Mesenchymal stem cell (in vitro differentiated cells and primary cell): ENCODE results near the gene GTF2H4.
"Not testable (repeated sequence)": the region's sequence is repeated elsewhere in the genome, so short reads cannot be mapped to it uniquely, and the experiment has no call there.

Experiments used
- DNase-seq: peaks from one replicate; pipeline ENCODE4 v3.0.0-alpha.2; 2013
- H2AFZ ChIP-seq: one replicate; pipeline ENCODE4 v1.6.1; 2013; ENCODE audit warnings: low read depth, mild to moderate bottlenecking, control low read depth, inconsistent platforms, low read length, moderate library complexity
- H2AK5ac ChIP-seq: 2 replicates; pipeline ENCODE4 v1.6.1; 2013; ENCODE audit warnings: low read length, moderate library complexity, mild to moderate bottlenecking, inconsistent platforms; ENCODE audit not compliant: severe bottlenecking
- H2BK120ac ChIP-seq: one replicate; pipeline ENCODE4 v1.6.1; 2013; ENCODE audit warnings: low read depth, mild to moderate bottlenecking, inconsistent platforms, low read length, moderate library complexity
- H2BK12ac ChIP-seq, 2 experiments: one replicate each; pipeline ENCODE4 v1.6.1; 2013; ENCODE audit warnings: inconsistent platforms in 2 of 2, low read length in 2 of 2, mild to moderate bottlenecking in 2 of 2, moderate library complexity in 2 of 2, control low read depth in 1 of 2
- H2BK15ac ChIP-seq: one replicate; pipeline ENCODE4 v1.6.1; 2013; ENCODE audit warnings: mild to moderate bottlenecking, low read depth, inconsistent platforms; ENCODE audit not compliant: poor library complexity, severe bottlenecking
- H2BK5ac ChIP-seq: 2 replicates; pipeline ENCODE4 v1.6.1; 2013; ENCODE audit warnings: low read depth, mild to moderate bottlenecking, low read length, control low read depth, inconsistent platforms; ENCODE audit not compliant: poor library complexity, severe bottlenecking
- H3K14ac ChIP-seq, 2 experiments: one replicate each; pipeline ENCODE4 v1.6.1; 2013; ENCODE audit warnings: inconsistent platforms in 2 of 2, low read length in 2 of 2, control low read depth in 1 of 2, mild to moderate bottlenecking in 1 of 2, moderate library complexity in 1 of 2
- H3K18ac ChIP-seq, 2 experiments: one replicate each; pipeline ENCODE4 v1.6.1; 2013; ENCODE audit warnings: inconsistent platforms in 2 of 2, low read length in 2 of 2, control low read depth in 1 of 2, low read depth in 1 of 2, mild to moderate bottlenecking in 1 of 2
- H3K23ac ChIP-seq, 2 experiments: one replicate each; pipeline ENCODE4 v1.6.1; 2013; ENCODE audit warnings: inconsistent platforms in 2 of 2, low read length in 2 of 2, mild to moderate bottlenecking in 2 of 2, moderate library complexity in 2 of 2, control low read depth in 1 of 2
- H3K27ac ChIP-seq: 2 replicates; pipeline ENCODE4 v1.5.1; 2013; ENCODE audit warnings: mild to moderate bottlenecking, moderate library complexity, low read length, control low read depth, inconsistent platforms; ENCODE audit not compliant: poor library complexity, severe bottlenecking
- H3K27me3 ChIP-seq, 2 experiments: 2 replicates each; pipeline versions ENCODE4 v1.6.1 to v1.7.0; 2013; ENCODE audit warnings: low read length in 2 of 2, mild to moderate bottlenecking in 2 of 2, moderate library complexity in 2 of 2, control low read depth in 1 of 2, inconsistent platforms in 1 of 2; ENCODE audit not compliant: control insufficient read depth in 1 of 2, insufficient read depth in 1 of 2
- H3K36me3 ChIP-seq, 2 experiments: 2 replicates each; pipeline versions ENCODE4 v1.6.1 to v1.7.0; 2013; ENCODE audit warnings: low read length in 2 of 2, control low read depth in 1 of 2, inconsistent platforms in 1 of 2, low read depth in 1 of 2, mild to moderate bottlenecking in 1 of 2; ENCODE audit not compliant: insufficient read depth in 2 of 2, control insufficient read depth in 1 of 2
- H3K4ac ChIP-seq, 2 experiments: one replicate each; pipeline ENCODE4 v1.6.1; 2013; ENCODE audit warnings: inconsistent platforms in 2 of 2, low read length in 2 of 2, mild to moderate bottlenecking in 2 of 2, moderate library complexity in 2 of 2, control low read depth in 1 of 2, low read depth in 1 of 2
- H3K4me1 ChIP-seq: 2 replicates; pipeline ENCODE4 v1.6.1; 2013; ENCODE audit warnings: low read depth, low read length, control low read depth; ENCODE audit not compliant: control insufficient read depth, insufficient read depth
- H3K4me2 ChIP-seq: 2 replicates; pipeline ENCODE4 v1.6.1; 2013; ENCODE audit warnings: low read length, mild to moderate bottlenecking, inconsistent platforms; ENCODE audit not compliant: poor library complexity, severe bottlenecking
- H3K4me3 ChIP-seq, 2 experiments: 2 replicates each; pipeline versions ENCODE4 v1.5.1 to v1.7.0; 2013; ENCODE audit warnings: low read length in 2 of 2, mild to moderate bottlenecking in 2 of 2, control low read depth in 1 of 2, low read depth in 1 of 2; ENCODE audit not compliant: insufficient read depth in 1 of 2
- H3K79me1 ChIP-seq: replicated peaks from 2 replicates; pipeline ENCODE4 v1.6.1; 2013; ENCODE audit warnings: mild to moderate bottlenecking, control low read depth, low read length, inconsistent platforms; ENCODE audit not compliant: poor library complexity, severe bottlenecking
- H3K9ac ChIP-seq: 2 replicates; pipeline ENCODE4 v1.7.0; 2013; ENCODE audit warnings: mild to moderate bottlenecking, low read length, moderate library complexity
- H3K9me3 ChIP-seq: 2 replicates; pipeline ENCODE4 v1.7.0; 2013; ENCODE audit warnings: mild to moderate bottlenecking, low read length; ENCODE audit not compliant: control insufficient read depth
- H4K8ac ChIP-seq: one replicate; pipeline ENCODE4 v1.6.1; 2013; ENCODE audit warnings: inconsistent platforms, mild to moderate bottlenecking, low read length, moderate library complexity
- H4K91ac ChIP-seq: one replicate; pipeline ENCODE4 v1.6.1; 2013; ENCODE audit warnings: mild to moderate bottlenecking, low read length, inconsistent platforms
- WGBS: methylation state at CpG from one replicate; pipeline ENCODE4 v1.1.7; 2013; ENCODE audit warnings: mixed read lengths; 5-methylcytosine and 5-hydroxymethylcytosine counted together

The GTF2H4 gene

GRCh38 chr6:30927080-30927479 is 19.1 kb downstream of the GTF2H4 start:
- H3K23ac ChIP-seq, H3K27ac ChIP-seq, H3K4ac ChIP-seq, H3K14ac ChIP-seq, H2BK12ac ChIP-seq, H2BK5ac ChIP-seq, H3K4me3 ChIP-seq, H2BK120ac ChIP-seq, H3K79me1 ChIP-seq, H4K91ac ChIP-seq, H2BK15ac ChIP-seq, H2AFZ ChIP-seq, H4K8ac ChIP-seq, H3K4me2 ChIP-seq, DNase-seq, H3K9ac ChIP-seq, H3K18ac ChIP-seq, H2AK5ac ChIP-seq: not testable (repeated sequence)
- peaks cover 0 to 18% of the 10 kb centered on the region in 2 experiments for H3K27me3 ChIP-seq
- peaks cover 47% of the 10 kb centered on the region for H3K4me1 ChIP-seq
- peaks cover 38 to 49% of the 10 kb centered on the region in 2 experiments for H3K36me3 ChIP-seq
- H3K9me3 ChIP-seq: peaks cover 13% of the 10 kb centered on the region
- WGBS: 95% methylated on average over 2 of the region's 3 CpGs

DNA sequence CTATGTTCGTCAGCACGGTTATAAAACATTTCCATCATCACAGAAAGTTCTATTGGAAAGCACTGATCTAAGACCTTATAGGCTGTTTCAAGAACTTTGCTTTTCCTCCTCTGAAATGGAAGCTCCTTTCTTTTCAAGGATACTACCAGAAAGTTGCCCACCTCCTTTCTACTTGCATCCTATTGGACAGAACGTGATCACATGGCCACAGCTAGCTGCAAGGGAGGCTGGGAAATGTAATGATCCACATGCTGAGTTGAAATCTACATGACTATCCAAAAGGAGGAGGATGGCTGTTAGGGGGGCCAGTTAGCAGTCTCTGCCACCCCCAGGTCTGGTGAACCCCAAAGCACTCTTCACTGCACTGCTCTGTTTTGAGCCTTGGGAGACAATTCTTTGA is 20.7 kb downstream of the GTF2H4 start:
- Histone ChIP-seq H2BK15ac (no peak overlapping the region), H3K18ac (no peak overlapping the region), H2BK12ac (no peak overlapping the region), H2BK5ac (no peak overlapping the region), H3K36me3 (peaks cover 22 to 33% of the 10 kb centered on the region in 2 experiments), H2AK5ac (no peak overlapping the region), H4K91ac (no peak overlapping the region), H2AFZ (no peak overlapping the region), H3K4me3 (no peak overlapping the region), H3K23ac (no peak overlapping the region), H3K27ac (no peak overlapping the region), H3K4me2 (no peak overlapping the region), H3K9me3 (peaks cover 13% of the 10 kb centered on the region), H3K14ac (no peak overlapping the region), H3K9ac (no peak overlapping the region), H3K27me3 (peaks cover 0 to 29% of the 10 kb centered on the region in 2 experiments), H2BK120ac (no peak overlapping the region), H3K4ac (no peak overlapping the region), H3K79me1 (no peaks in the 10 kb centered on the region), H3K4me1 (peaks cover 43% of the 10 kb centered on the region), H4K8ac (no peak overlapping the region)
- 98% methylated on average over 3 of the region's 3 CpGs for WGBS
- DNase-seq: no peak

GRCh38 chr6:30930506-30930905 is 22.5 kb downstream of the GTF2H4 start:
- H3K27ac ChIP-seq: no peak overlapping the region
- DNase-seq: no peak
- H2BK5ac ChIP-seq: no peak overlapping the region
- H4K8ac ChIP-seq: no peak overlapping the region
- no peak overlapping the region for H4K91ac ChIP-seq
- H3K79me1 ChIP-seq: no peaks in the 10 kb centered on the region
- H3K9me3 ChIP-seq: peaks cover 13% of the 10 kb centered on the region
- peak overlapping the region; percentile 47 for H2AK5ac ChIP-seq
- H2BK12ac ChIP-seq: no peak overlapping the region
- H2AFZ ChIP-seq: no peak overlapping the region
- H3K14ac ChIP-seq: no peak overlapping the region
- no peak overlapping the region for H3K4ac ChIP-seq
- H3K4me1 ChIP-seq: peaks cover 40% of the 10 kb centered on the region
- H3K18ac ChIP-seq: no peak overlapping the region
- no peak overlapping the region for H2BK120ac ChIP-seq
- no peak overlapping the region for H3K9ac ChIP-seq
- no peak overlapping the region for H3K4me2 ChIP-seq
- WGBS: 94% methylated on average over 4 of the region's 4 CpGs
- H3K27me3 ChIP-seq: peaks cover 0 to 41% of the 10 kb centered on the region in 2 experiments
- H3K4me3 ChIP-seq: no peak overlapping the region
- H2BK15ac ChIP-seq: no peak overlapping the region
- H3K23ac ChIP-seq: no peak overlapping the region
- H3K36me3 ChIP-seq: peaks cover 13 to 20% of the 10 kb centered on the region in 2 experiments

DNA sequence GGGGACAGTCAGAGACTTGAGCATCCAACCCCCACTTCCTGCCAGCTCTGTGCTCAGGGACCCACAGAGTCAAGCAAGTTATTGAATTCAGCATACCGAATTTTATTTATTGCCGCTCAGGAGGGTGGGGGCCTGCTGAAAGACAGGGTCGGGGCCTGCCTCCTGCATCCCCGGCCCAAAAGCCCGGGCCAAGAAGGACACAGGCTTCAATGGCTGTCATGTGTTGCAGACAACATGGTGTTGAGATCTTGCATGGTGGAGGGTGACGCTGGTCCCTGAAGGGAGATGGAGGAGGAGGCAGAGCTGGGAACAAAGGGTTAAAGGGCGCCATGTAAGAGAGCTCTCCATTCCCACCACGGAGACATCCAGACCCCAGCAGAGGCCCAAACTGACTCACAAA is 23.3 kb downstream of the GTF2H4 start:
- Histone ChIP-seq H3K27ac (no peak overlapping the region), H3K18ac (no peak overlapping the region), H2AFZ (no peak overlapping the region), H2BK15ac (no peak overlapping the region), H4K91ac (no peak overlapping the region), H2AK5ac (peak overlapping the region; percentile 7), H2BK5ac (no peak overlapping the region), H3K9me3 (peaks cover 13% of the 10 kb centered on the region), H2BK120ac (no peak overlapping the region), H3K9ac (no peak overlapping the region), H3K36me3 (peaks cover 6 to 12% of the 10 kb centered on the region in 2 experiments), H3K79me1 (no peaks in the 10 kb centered on the region), H3K14ac (no peak overlapping the region), H2BK12ac (no peak overlapping the region), H4K8ac (no peak overlapping the region), H3K27me3 (peaks cover 0 to 47% of the 10 kb centered on the region in 2 experiments), H3K4me1 (peaks cover 36% of the 10 kb centered on the region), H3K4ac (no peak overlapping the region), H3K23ac (no peak overlapping the region), H3K4me2 (no peak overlapping the region), H3K4me3 (no peak overlapping the region)
- 71% methylated on average over 8 of the region's 8 CpGs for WGBS
- no peak for DNase-seq
